Tibial nerve (tissue), 4 donors: Measurements from ENCODE around the gene ASB13.

Experiments used
- CTCF ChIP-seq, 5 experiments: fragments of 200-600 bp in 3 of 5; fragments of 450-650 bp in 2 of 5; sonication (generic) in 3 of 5; IDR thresholded peaks; one replicate each; pipeline ENCODE4 v1.5.1; 2016 to 2019; ENCODE audit warnings: antibody characterized with exemption in 5 of 5, mild to moderate bottlenecking in 3 of 5, moderate library complexity in 2 of 5
- EP300 ChIP-seq, 2 donors: sonication (generic); formaldehyde crosslinking; IDR thresholded peaks; one replicate each; pipeline ENCODE4 v1.6.1; 2017; ENCODE audit warnings: antibody characterized with exemption in 2 of 2, mild to moderate bottlenecking in 1 of 2
- POLR2A ChIP-seq, 2 donors: fragments of 450-650 bp; IDR thresholded peaks; one replicate each; pipeline ENCODE4 v1.6.1; 2017; ENCODE audit warnings: antibody characterized with exemption in 2 of 2, mild to moderate bottlenecking in 2 of 2, moderate library complexity in 2 of 2

- TF ChIP-seq CTCF (IDR thresholded peaks at IDR 0.05) (peak in 1 of 5 experiments; percentile 2), POLR2A (IDR thresholded peaks at IDR 0.05) (no peak), EP300 (IDR thresholded peaks at IDR 0.05) (no peak)
These were observed 19.4 kb upstream of the ASB13 start for GRCh38 chr10:5685764-5686240.
